ENCODE data around the gene PIK3AP1.
"Not testable (repeated sequence)": the region's sequence is repeated elsewhere in the genome, so short reads cannot be mapped to it uniquely, and the experiment has no call there.

Gene PIK3AP1

DNA sequence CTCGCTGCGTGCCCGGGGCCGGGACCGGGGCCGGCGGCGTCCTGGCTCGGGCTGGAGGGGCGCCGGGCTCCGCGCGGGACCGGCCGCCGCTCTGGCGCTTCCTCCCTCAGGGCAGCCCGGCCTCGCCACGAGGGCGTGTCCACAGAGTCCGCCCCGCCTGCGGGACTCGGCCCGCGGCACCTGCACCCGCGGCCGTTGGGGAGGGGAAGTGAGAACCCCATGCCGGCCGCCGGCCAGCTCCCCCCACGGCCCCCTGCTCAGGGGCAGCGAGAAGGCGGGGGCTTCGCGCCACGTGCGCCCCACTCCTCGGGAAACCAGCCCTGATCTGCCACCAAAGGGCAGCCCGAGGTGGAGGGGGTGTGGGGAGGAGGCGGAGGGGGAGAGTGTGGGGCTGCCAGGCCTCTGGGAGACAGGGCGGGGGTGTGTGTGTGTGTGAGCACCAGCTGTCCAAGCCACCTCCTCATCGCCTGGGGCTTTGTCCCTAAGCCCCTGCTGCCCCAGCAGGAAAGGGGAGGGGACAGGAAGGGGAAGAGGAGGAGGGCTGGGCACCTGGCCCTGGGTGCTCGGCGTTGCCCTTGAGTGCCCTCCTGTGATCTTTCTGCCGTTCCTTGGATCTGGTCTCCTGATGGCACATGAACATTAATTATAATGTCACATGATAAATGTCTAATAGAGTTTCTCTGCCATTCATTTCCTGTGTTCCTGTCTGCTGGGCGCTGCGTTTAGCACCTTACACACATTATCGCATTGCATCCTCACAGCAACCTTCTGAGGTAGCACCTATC lies at the start of gene PIK3AP1:
PIK3AP1 (minus strand) TSS at position 93 of the 785 bp plus-strand sequence. CDS start 120 bp downstream, outside the sequence.
- DNase-seq = peak; percentile 67

DNA sequence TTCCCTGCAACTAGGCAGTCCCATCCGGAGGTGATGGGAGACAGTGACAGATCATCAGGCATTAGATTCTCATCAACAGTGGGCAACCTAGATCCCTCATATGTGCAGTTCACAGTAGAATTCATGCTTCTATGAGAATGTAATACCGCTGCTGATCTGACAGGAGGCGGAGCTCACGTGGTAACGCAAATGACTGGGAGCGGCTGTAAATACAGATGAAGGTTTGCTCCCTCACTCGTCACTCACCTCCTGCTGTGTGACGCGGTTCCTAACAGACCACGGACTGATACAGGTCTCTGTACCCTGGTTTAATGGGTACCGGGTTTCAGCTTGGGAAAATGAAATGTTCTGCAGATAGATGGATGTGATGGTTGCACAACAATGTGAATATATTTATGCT lies 47.8 kb upstream of the PIK3AP1 start:
- DNase-seq = no peak

- DNase-seq = no peak
Measured at GRCh38 chr10:96767611-96768010, 47.3 kb upstream of the PIK3AP1 start.

DNA sequence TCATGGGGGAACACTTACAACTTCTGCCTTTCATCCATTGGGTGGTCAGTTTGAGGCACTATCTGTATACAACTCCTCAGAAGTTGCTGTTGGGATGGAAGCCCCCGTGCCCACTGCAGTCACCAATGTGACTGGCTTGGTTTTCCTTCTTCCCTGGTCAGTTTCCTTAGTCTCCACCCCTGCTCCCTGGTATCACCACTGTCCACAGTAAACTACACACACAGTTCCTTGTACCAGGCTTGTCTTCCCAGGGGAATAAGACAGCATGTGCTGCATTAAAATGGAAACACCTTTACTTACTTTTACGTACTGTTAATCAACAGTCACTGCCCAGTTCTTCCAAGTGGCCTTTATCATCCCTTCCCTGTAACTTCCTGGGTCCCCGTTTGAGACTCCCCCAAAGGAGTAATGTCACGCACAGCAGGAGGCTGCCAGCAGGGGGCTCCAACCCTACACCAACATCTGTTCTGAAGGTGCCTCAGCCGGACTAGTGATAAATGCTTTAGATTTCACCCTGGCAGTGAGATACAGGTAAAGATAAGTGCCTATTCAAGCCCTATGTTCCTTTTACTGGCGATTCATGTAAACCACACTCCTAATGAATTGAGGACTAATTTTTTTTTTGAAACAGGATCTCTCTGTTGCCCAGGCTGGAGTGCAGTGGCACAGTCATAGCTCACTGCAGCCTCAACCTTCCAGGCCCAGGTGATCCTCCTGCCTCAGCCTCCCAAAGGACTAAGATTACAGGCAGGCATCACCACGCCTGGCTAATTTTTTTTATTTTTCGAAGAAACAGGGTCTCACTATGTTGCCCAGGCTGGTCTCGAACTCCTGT lies 45.3 kb upstream of the PIK3AP1 start:
- peak; percentile 22 for DNase-seq

DNA sequence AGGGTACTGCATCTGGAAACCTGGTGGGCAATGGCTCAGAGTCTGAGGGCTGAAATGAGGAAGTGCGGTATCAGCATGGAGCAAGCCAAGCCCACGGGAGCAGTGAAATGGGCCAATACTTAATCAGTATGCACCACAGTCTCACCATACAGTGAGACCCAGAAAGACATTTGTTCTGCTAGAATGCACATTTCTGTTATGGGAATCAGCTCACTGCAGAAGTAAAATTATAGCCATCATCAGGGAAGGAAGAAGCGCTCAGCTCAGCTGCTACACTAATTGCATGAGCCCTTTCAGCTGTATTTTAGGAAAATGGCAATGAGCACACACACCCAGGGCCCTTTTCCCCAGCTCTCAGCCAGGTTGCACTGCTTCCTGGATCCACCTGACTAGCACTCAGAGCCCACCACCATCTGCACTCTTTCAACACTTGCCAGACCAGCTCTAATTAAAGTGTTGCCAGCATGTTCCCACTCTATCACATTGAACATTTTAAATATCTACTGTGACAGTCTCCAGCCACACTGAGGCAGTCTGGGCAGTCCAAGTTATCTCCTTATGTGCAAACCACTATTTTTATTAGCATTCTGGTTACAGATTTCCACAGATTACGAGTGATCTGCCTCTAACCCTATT lies 44.2 kb upstream of the PIK3AP1 start:
- DNase-seq = no peak

GRCh38 chr10:96758423-96758822 lies 38.1 kb upstream of the PIK3AP1 start:
- no peak for DNase-seq

DNA sequence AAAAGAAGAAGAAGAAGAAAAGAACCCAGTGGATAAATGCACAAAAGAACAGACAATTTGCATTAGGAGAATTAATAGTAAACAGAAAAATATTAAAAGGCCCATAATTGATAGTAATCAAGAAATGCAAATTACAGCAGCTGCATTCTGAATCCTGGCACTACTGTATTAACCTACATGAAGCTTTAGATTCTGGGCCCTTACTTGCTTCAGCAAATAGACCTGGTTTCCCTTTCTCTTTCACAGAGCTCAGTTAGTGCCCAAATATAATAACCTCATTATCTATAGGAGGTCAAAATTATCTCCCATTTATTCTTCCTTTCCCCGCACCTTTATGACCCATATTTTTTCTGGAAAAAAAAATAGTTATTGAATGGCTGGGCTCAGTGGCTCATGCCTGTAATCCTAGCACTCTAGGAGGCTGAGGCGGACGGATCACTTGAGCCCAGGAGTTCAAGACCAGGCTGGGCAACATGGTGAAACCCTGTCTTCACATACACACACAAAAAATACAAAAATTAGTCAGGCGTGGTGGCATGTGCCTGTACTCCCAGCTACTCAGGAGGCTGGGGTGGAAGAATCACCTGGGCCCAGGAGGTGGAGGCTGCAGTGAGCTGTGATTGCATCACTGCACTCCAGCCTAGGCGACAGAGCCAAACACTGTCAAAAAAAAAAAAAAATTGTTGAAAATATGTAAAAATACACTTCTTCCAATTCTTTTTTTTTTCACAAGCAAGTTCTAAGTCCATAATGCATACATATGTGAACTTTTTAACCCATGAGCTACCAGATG lies 36.0 kb upstream of the PIK3AP1 start:
- DNase-seq = no peak

DNA sequence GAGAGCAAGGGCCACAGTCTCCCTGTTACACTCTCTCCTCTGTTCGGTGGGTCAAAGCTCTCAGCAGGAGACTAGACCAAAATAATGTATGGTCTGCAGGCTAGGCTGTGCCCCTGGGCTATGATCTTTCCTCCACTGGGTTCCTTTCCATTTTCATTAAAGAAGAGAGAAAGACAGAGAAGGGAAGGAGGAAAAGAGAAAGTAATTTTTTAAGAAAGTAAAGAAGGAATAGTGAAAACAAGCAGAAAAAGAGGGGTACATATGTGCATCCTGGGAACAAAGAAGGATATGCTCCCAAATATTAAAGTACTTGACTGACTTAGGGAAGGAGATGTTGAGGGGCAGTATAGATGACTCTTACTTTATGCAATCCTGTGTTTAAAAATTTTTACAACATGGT lies 33.6 kb upstream of the PIK3AP1 start:
- no peak for DNase-seq

DNA sequence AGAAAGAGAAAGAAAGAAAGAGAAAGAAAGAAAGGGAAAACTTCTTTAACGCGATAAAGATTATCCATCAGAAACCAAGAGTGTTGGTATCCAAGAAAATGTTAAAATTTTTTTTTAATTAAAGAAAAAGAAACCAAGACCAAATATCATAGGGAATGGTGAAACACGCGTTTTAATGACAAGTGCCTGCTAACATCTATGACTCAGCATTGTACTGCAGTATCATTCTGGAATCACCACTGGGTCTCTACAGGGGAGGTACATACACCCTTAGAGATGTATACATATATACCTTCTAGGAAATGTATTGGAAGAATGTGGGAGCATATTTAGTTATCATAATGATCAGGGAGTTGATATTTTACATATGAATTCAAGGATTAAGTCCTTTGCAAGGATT lies 32.1 kb upstream of the PIK3AP1 start:
- no peak for DNase-seq

DNA sequence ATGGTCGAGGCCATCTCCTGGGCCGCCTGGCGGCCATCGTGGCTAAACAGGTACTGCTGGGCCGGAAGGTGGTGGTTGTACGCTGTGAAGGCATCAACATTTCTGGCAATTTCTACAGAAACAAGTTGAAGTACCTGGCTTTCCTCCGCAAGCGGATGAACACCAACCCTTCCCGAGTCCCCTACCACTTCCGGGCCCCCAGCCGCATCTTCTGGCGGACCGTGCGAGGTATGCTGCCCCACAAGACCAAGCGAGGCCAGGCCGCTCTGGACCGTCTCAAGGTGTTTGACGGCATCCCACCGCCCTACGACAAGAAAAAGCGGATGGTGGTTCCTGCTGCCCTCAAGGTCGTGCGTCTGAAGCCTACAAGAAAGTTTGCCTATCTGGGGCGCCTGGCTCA lies 30.0 kb upstream of the PIK3AP1 start:
- not testable (repeated sequence) for DNase-seq

- no peak for DNase-seq
Measured at GRCh38 chr10:96747734-96748550, 27.6 kb upstream of the PIK3AP1 start.

- DNase-seq = no peak
Measured at GRCh38 chr10:96746503-96746902, 26.2 kb upstream of the PIK3AP1 start.

DNA sequence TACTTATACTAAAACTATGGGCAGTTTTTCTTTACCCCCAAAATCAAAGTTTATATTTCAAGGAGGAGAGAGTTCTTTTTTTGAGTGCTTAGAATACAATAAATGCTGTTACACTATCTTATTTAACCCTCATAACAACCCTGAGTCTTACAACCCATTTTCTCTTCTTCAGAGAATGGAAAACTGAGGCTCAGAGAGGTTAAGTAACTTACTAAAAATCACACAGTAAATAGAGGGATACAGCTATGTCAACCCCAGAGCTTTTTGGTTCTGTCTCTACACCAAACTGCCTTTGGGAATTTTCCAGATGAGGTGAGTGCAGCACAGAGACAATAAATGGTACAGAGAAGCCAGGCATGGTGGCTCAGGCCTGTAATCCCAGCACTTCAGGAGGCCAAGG lies 25.6 kb upstream of the PIK3AP1 start:
- DNase-seq = no peak

DNA sequence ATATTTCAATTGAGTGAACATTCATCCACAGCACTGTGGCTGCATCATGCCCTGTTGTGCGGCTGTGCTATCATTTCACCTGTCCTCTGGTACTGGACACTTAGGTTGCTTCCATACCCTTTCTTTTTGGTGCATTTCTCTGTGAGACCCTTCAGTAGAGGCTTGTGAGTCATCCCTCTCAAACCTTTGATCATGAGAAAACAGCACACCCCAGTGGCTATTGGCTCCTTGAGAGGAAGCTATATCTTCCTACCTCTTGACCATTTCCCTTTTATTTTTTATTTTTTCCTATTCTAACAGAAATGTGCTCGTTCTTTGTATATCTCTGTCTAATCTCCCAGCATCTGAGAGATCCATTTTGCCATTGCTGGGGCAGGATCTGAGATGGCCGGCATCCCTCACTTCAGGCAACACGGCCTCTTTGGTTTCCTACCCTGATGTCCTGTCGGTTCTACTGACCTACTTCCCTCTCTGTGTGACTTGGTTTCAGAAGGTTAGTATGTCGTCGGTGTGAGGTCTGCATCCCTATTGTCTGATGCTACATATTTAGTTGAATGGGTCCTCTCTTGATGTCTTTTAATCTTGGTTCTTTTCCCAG lies 23.8 kb upstream of the PIK3AP1 start:
- no peak for DNase-seq

GRCh38 chr10:96741557-96741956 lies 21.2 kb upstream of the PIK3AP1 start:
- DNase-seq = not testable (repeated sequence)

GRCh38 chr10:96740579-96741281 lies 20.4 kb upstream of the PIK3AP1 start:
- DNase-seq = no peak

DNA sequence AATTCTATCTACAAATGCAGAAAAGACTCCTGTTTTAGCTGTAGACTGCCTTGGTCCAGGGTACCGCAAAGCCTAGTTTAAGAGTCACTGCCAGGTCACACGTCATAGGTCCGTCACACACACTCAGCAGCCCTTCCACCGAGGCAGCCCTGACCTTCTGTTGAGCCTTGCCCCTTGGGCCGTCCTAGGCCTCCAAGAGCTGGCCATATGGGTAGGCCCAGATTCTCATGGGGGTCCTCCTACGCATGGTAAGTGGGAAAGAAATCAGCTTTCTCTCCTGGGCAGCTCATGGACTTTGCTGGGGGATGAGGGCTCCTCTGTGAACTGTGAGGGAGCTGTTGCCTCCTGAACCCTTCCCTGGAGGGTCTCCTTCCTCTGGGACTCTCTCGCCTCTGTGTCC lies 19.8 kb upstream of the PIK3AP1 start:
- no peak for DNase-seq

- DNase-seq = not testable (repeated sequence)
Measured at GRCh38 chr10:96737307-96737902, 17.1 kb upstream of the PIK3AP1 start.

DNA sequence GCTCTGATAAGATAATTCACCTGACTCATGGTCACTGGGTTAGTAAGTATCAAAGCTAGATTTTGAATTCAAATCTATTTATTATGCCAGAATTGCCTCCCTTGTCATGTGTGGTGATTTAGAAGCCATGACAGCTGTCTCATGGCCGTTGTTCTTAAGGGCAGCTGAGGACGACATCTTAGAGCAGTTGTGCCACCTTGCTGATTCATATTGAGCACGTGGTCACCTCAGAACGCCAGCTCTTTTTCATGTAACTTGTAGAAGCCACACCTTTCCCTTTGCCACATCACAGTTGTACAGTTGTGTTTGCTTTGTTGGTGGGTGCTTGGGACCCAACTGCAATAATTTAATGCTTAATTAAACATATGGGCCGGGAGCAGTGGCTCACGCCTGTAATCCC lies 4.3 kb upstream of the PIK3AP1 start:
- no peak for DNase-seq

GRCh38 chr10:96721207-96721572 lies 876 bp upstream of the PIK3AP1 start:
- DNase-seq = peak; percentile 48
